Measurements from ENCODE around the gene CBX6. TPM values are rescaled to one million over a fixed set of nuclear protein-coding genes. Genes with fewer than 3 reads are reported as not detected.

The CBX6 gene
- total and polyA plus RNA-seq, 2 donors: 23.3 to 24.0 TPM

GRCh38 chr22:38901111-38901641 is 29.2 kb upstream of the CBX6 start:
- 22% methylated on average over 5 of the region's 5 CpGs for WGBS
- H3K4me3 ChIP-seq (ENCODE audit: low read length in 2 of 2): no peak overlapping the region
- H3K4me1 ChIP-seq (ENCODE audit: control insufficient read depth in 2 of 2, insufficient read depth in 2 of 2, low read length in 2 of 2): peaks cover 4 to 14% of the 10 kb centered on the region in 2 donors
- peaks cover 0 to 5% of the 10 kb centered on the region in 2 donors for H3K9me3 ChIP-seq (ENCODE audit: control insufficient read depth in 2 of 2, insufficient read depth in 1 of 2, low read length in 1 of 2)
- H3K36me3 ChIP-seq (ENCODE audit: control insufficient read depth in 2 of 2, insufficient read depth in 2 of 2, low read length in 1 of 2): no peaks in the 10 kb centered on the region
- H3K27ac ChIP-seq (ENCODE audit: low read depth in 1 of 2, low read length in 1 of 2): no peak overlapping the region
- no peak for DNase-seq (ENCODE audit: low read depth in 6 of 9, low spot score in 9 of 9)
- H3K27me3 ChIP-seq (ENCODE audit: control insufficient read depth in 2 of 2, insufficient read depth in 1 of 2, low read length in 1 of 2): no peaks in the 10 kb centered on the region

GRCh38 chr22:38900677-38901076 is 28.7 kb upstream of the CBX6 start:
- Histone ChIP-seq H3K9me3 (ENCODE audit: control insufficient read depth in 2 of 2, insufficient read depth in 1 of 2, low read length in 1 of 2) (peaks cover 0 to 5% of the 10 kb centered on the region in 2 donors), H3K36me3 (ENCODE audit: control insufficient read depth in 2 of 2, insufficient read depth in 2 of 2, low read length in 1 of 2) (no peaks in the 10 kb centered on the region), H3K27me3 (ENCODE audit: control insufficient read depth in 2 of 2, insufficient read depth in 1 of 2, low read length in 1 of 2) (no peaks in the 10 kb centered on the region), H3K4me3 (ENCODE audit: low read length in 2 of 2) (no peak overlapping the region), H3K4me1 (ENCODE audit: control insufficient read depth in 2 of 2, insufficient read depth in 2 of 2, low read length in 2 of 2) (peaks cover 4 to 14% of the 10 kb centered on the region in 2 donors), H3K27ac (ENCODE audit: low read depth in 1 of 2, low read length in 1 of 2) (no peak overlapping the region)
- no peak for DNase-seq (ENCODE audit: low read depth in 6 of 9, low spot score in 9 of 9)
- WGBS: 3% methylated on average over 5 of the region's 5 CpGs

GRCh38 chr22:38891256-38891655 is 19.2 kb upstream of the CBX6 start:
- WGBS: 82% methylated on average over 9 of the region's 9 CpGs
- H3K27me3 ChIP-seq (ENCODE audit: control insufficient read depth in 2 of 2, insufficient read depth in 1 of 2, low read length in 1 of 2): peaks cover 3% of the 10 kb centered on the region in 2 donors
- no peak overlapping the region for H3K27ac ChIP-seq (ENCODE audit: low read depth in 1 of 2, low read length in 1 of 2)
- DNase-seq (ENCODE audit: low read depth in 6 of 9, low spot score in 9 of 9): no peak
- no peaks in the 10 kb centered on the region for H3K36me3 ChIP-seq (ENCODE audit: control insufficient read depth in 2 of 2, insufficient read depth in 2 of 2, low read length in 1 of 2)
- no peaks in the 10 kb centered on the region for H3K4me1 ChIP-seq (ENCODE audit: control insufficient read depth in 2 of 2, insufficient read depth in 2 of 2, low read length in 2 of 2)
- no peak overlapping the region for H3K4me3 ChIP-seq (ENCODE audit: low read length in 2 of 2)
- H3K9me3 ChIP-seq (ENCODE audit: control insufficient read depth in 2 of 2, insufficient read depth in 1 of 2, low read length in 1 of 2): no peaks in the 10 kb centered on the region

GRCh38 chr22:38890377-38890776 is 18.4 kb upstream of the CBX6 start:
- Histone ChIP-seq H3K9me3 (ENCODE audit: control insufficient read depth in 2 of 2, insufficient read depth in 1 of 2, low read length in 1 of 2) (no peaks in the 10 kb centered on the region), H3K4me3 (ENCODE audit: low read length in 2 of 2) (no peak overlapping the region), H3K27ac (ENCODE audit: low read depth in 1 of 2, low read length in 1 of 2) (no peak overlapping the region), H3K27me3 (ENCODE audit: control insufficient read depth in 2 of 2, insufficient read depth in 1 of 2, low read length in 1 of 2) (peaks cover 3% of the 10 kb centered on the region in 2 donors), H3K36me3 (ENCODE audit: control insufficient read depth in 2 of 2, insufficient read depth in 2 of 2, low read length in 1 of 2) (no peaks in the 10 kb centered on the region), H3K4me1 (ENCODE audit: control insufficient read depth in 2 of 2, insufficient read depth in 2 of 2, low read length in 2 of 2) (no peaks in the 10 kb centered on the region)
- WGBS: 87% methylated on average over 5 of the region's 5 CpGs
- DNase-seq (ENCODE audit: low read depth in 6 of 9, low spot score in 9 of 9): no peak

GRCh38 chr22:38886333-38886732 is 14.3 kb upstream of the CBX6 start:
- WGBS: 73% methylated on average over 5 of the region's 5 CpGs
- Histone ChIP-seq H3K27ac (ENCODE audit: low read depth in 1 of 2, low read length in 1 of 2) (no peak overlapping the region), H3K27me3 (ENCODE audit: control insufficient read depth in 2 of 2, insufficient read depth in 1 of 2, low read length in 1 of 2) (no peaks in the 10 kb centered on the region), H3K9me3 (ENCODE audit: control insufficient read depth in 2 of 2, insufficient read depth in 1 of 2, low read length in 1 of 2) (no peaks in the 10 kb centered on the region), H3K4me1 (ENCODE audit: control insufficient read depth in 2 of 2, insufficient read depth in 2 of 2, low read length in 2 of 2) (peaks cover 6 to 17% of the 10 kb centered on the region in 2 donors), H3K36me3 (ENCODE audit: control insufficient read depth in 2 of 2, insufficient read depth in 2 of 2, low read length in 1 of 2) (no peaks in the 10 kb centered on the region), H3K4me3 (ENCODE audit: low read length in 2 of 2) (no peak overlapping the region)
- no peak for DNase-seq (ENCODE audit: low read depth in 6 of 9, low spot score in 9 of 9)

GRCh38 chr22:38882972-38883622 is 11.1 kb upstream of the CBX6 start:
- Histone ChIP-seq H3K9me3 (ENCODE audit: control insufficient read depth in 2 of 2, insufficient read depth in 1 of 2, low read length in 1 of 2) (no peaks in the 10 kb centered on the region), H3K36me3 (ENCODE audit: control insufficient read depth in 2 of 2, insufficient read depth in 2 of 2, low read length in 1 of 2) (no peaks in the 10 kb centered on the region), H3K27me3 (ENCODE audit: control insufficient read depth in 2 of 2, insufficient read depth in 1 of 2, low read length in 1 of 2) (no peaks in the 10 kb centered on the region), H3K27ac (ENCODE audit: low read depth in 1 of 2, low read length in 1 of 2) (no peak overlapping the region), H3K4me3 (ENCODE audit: low read length in 2 of 2) (no peak overlapping the region), H3K4me1 (ENCODE audit: control insufficient read depth in 2 of 2, insufficient read depth in 2 of 2, low read length in 2 of 2) (peaks cover 6 to 17% of the 10 kb centered on the region in 2 donors)
- no peak for DNase-seq (ENCODE audit: low read depth in 6 of 9, low spot score in 9 of 9)
- WGBS: 52% methylated on average over 9 of the region's 9 CpGs

GRCh38 chr22:38881997-38882879 is 10.2 kb upstream of the CBX6 start:
- Histone ChIP-seq H3K4me3 (ENCODE audit: low read length in 2 of 2) (no peak overlapping the region), H3K4me1 (ENCODE audit: control insufficient read depth in 2 of 2, insufficient read depth in 2 of 2, low read length in 2 of 2) (peaks cover 6 to 17% of the 10 kb centered on the region in 2 donors), H3K36me3 (ENCODE audit: control insufficient read depth in 2 of 2, insufficient read depth in 2 of 2, low read length in 1 of 2) (no peaks in the 10 kb centered on the region), H3K9me3 (ENCODE audit: control insufficient read depth in 2 of 2, insufficient read depth in 1 of 2, low read length in 1 of 2) (no peaks in the 10 kb centered on the region), H3K27me3 (ENCODE audit: control insufficient read depth in 2 of 2, insufficient read depth in 1 of 2, low read length in 1 of 2) (no peaks in the 10 kb centered on the region), H3K27ac (ENCODE audit: low read depth in 1 of 2, low read length in 1 of 2) (no peak overlapping the region)
- WGBS: 92% methylated on average over 8 of the region's 8 CpGs
- DNase-seq (ENCODE audit: low read depth in 6 of 9, low spot score in 9 of 9): no peak

- Histone ChIP-seq H3K27me3 (ENCODE audit: control insufficient read depth in 2 of 2, insufficient read depth in 1 of 2, low read length in 1 of 2) (no peaks in the 10 kb centered on the region), H3K4me3 (ENCODE audit: low read length in 2 of 2) (no peak overlapping the region), H3K36me3 (ENCODE audit: control insufficient read depth in 2 of 2, insufficient read depth in 2 of 2, low read length in 1 of 2) (no peaks in the 10 kb centered on the region), H3K27ac (ENCODE audit: low read depth in 1 of 2, low read length in 1 of 2) (no peak overlapping the region), H3K4me1 (ENCODE audit: control insufficient read depth in 2 of 2, insufficient read depth in 2 of 2, low read length in 2 of 2) (peaks cover 6 to 17% of the 10 kb centered on the region in 2 donors), H3K9me3 (ENCODE audit: control insufficient read depth in 2 of 2, insufficient read depth in 1 of 2, low read length in 1 of 2) (no peaks in the 10 kb centered on the region)
- 27% methylated on average over 9 of the region's 9 CpGs for WGBS
- DNase-seq (ENCODE audit: low read depth in 6 of 9, low spot score in 9 of 9): no peak
Observed at GRCh38 chr22:38881464-38881871, 9.5 kb upstream of the CBX6 start.

GRCh38 chr22:38879961-38880360 is 7.9 kb upstream of the CBX6 start:
- peaks cover 6 to 17% of the 10 kb centered on the region in 2 donors for H3K4me1 ChIP-seq (ENCODE audit: control insufficient read depth in 2 of 2, insufficient read depth in 2 of 2, low read length in 2 of 2)
- no peak overlapping the region for H3K27ac ChIP-seq (ENCODE audit: low read depth in 1 of 2, low read length in 1 of 2)
- H3K36me3 ChIP-seq (ENCODE audit: control insufficient read depth in 2 of 2, insufficient read depth in 2 of 2, low read length in 1 of 2): no peaks in the 10 kb centered on the region
- no peak for DNase-seq (ENCODE audit: low read depth in 6 of 9, low spot score in 9 of 9)
- no peaks in the 10 kb centered on the region for H3K27me3 ChIP-seq (ENCODE audit: control insufficient read depth in 2 of 2, insufficient read depth in 1 of 2, low read length in 1 of 2)
- H3K9me3 ChIP-seq (ENCODE audit: control insufficient read depth in 2 of 2, insufficient read depth in 1 of 2, low read length in 1 of 2): no peaks in the 10 kb centered on the region
- 99% methylated on average over 5 of the region's 5 CpGs for WGBS
- no peak overlapping the region for H3K4me3 ChIP-seq (ENCODE audit: low read length in 2 of 2)
